KMS-11 (cell line): Measurements from ENCODE around the gene CLDN14.

Source experiments
- H2AFZ ChIP-seq: fragments of 200-600 bp; sonication (generic); 2 replicates; pipeline ENCODE4 v1.6.1; 2016; ENCODE audit warnings: antibody characterized with exemption, mixed run types, low read depth
- H3K27ac ChIP-seq: fragments of 200-600 bp; sonication (generic); 2 replicates; pipeline ENCODE4 v1.6.1; 2016; ENCODE audit warnings: mild to moderate bottlenecking, mixed run types
- H3K27me3 ChIP-seq: fragments of 200-600 bp; sonication (generic); 2 replicates; pipeline ENCODE4 v1.6.1; 2017; ENCODE audit warnings: mild to moderate bottlenecking, low read depth, mixed run types, moderate library complexity; ENCODE audit not compliant: insufficient read depth
- H3K36me3 ChIP-seq: fragments of 200-600 bp; sonication (generic); 2 replicates; pipeline ENCODE4 v1.6.1; 2017; ENCODE audit warnings: mild to moderate bottlenecking, mixed run types; ENCODE audit not compliant: insufficient read depth
- H3K4me1 ChIP-seq: fragments of 200-600 bp; sonication (generic); 2 replicates; pipeline ENCODE4 v1.6.1; 2016; ENCODE audit warnings: mild to moderate bottlenecking, low read depth, mixed run types; ENCODE audit not compliant: poor library complexity, severe bottlenecking
- H3K4me2 ChIP-seq: fragments of 200-600 bp; sonication (generic); 2 replicates; pipeline ENCODE4 v1.7.0; 2016; ENCODE audit warnings: mild to moderate bottlenecking, mixed run types
- H3K4me3 ChIP-seq: fragments of 200-600 bp; sonication (generic); IDR thresholded peaks from 2 replicates; pipeline ENCODE4 v1.6.1; 2017; ENCODE audit warnings: low read depth, low read length, mixed read lengths; ENCODE audit not compliant: insufficient read depth
- H3K79me2 ChIP-seq: fragments of 200-600 bp; sonication (generic); 2 replicates; pipeline ENCODE4 v1.6.1; 2016; ENCODE audit warnings: low read depth, mixed run types; ENCODE audit not compliant: insufficient read depth
- H3K9ac ChIP-seq: fragments of 200-600 bp; sonication (generic); 2 replicates; pipeline ENCODE4 v1.6.1; 2016; ENCODE audit warnings: mild to moderate bottlenecking, mixed run types
- H4K20me1 ChIP-seq: fragments of 200-600 bp; sonication (generic); 2 replicates; pipeline ENCODE4 v1.6.1; 2016; ENCODE audit warnings: mild to moderate bottlenecking, mixed run types; ENCODE audit not compliant: insufficient read depth
- CTCF ChIP-seq: fragments of 200-600 bp; sonication (generic); conservative IDR thresholded peaks from 2 replicates; pipeline ENCODE4 v1.6.1; 2017; ENCODE audit warnings: low read depth, mild to moderate bottlenecking, antibody characterized with exemption, low read length, moderate library complexity, mixed read lengths

The CLDN14 gene

DNA sequence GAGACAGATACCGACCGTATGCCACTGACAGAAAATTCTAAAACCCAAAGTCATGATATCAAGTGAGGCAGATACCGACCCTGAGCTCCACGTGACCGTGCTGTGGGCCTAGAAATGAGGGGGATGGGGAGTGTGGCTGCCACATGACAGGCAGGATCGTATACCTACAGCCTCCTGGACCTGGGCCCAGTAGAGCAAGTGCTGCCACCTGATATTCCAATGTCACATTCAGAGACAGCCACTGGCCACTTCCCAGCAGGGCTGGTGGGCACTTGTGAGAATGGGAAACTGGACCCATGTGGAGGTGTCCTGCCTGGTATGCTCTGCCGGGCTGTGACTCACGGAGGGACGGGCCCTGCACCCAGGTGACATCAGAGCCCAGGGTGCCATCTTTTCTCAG lies 44.6 kb upstream of the CLDN14 start:
- Histone ChIP-seq H3K9ac (no peak overlapping the region), H3K27ac (no peak overlapping the region), H3K27me3 (no peaks in the 10 kb centered on the region), H3K4me1 (no peaks in the 10 kb centered on the region), H3K36me3 (no peaks in the 10 kb centered on the region), H4K20me1 (no peaks in the 10 kb centered on the region), H3K79me2 (no peaks in the 10 kb centered on the region), H3K4me2 (no peak overlapping the region), H2AFZ (no peak overlapping the region), H3K4me3 (no peak overlapping the region)
- no peak for TF ChIP-seq CTCF

- Histone ChIP-seq H4K20me1 (no peaks in the 10 kb centered on the region), H3K36me3 (no peaks in the 10 kb centered on the region), H3K4me1 (no peaks in the 10 kb centered on the region), H3K4me2 (no peak overlapping the region), H3K79me2 (no peaks in the 10 kb centered on the region), H3K27me3 (no peaks in the 10 kb centered on the region), H2AFZ (no peak overlapping the region), H3K4me3 (no peak overlapping the region), H3K9ac (no peak overlapping the region), H3K27ac (no peak overlapping the region)
- TF ChIP-seq CTCF = no peak
These were observed 42.4 kb upstream of the CLDN14 start for GRCh38 chr21:36522219-36522808.

DNA sequence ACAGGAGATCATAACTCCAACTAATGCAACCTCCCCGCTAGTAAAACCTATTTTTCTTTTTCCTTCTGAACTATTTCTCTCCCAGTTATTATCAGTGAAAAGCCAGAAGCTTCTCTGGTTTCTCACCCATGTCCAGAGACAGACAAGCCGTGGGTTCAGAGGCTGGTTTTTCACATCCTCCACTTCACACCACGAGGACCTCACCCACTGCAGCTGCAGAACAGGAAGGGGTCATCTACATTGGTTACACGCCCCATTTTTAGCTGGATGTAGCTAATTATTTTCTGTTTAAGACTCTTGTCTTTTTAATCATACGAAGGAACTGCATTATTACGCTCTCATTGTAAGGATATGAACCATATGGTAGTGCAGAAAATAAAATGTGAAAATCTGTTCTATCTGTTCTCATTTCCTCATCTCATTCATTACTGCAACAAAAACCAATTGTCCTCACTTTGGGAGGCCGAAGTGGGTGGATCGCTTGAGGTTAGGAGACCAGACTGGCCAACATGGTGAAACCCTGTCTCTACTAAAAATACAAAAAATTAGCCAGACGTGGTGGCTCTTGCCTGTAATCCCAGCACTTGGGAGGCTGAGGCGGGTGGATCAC lies 39.1 kb upstream of the CLDN14 start:
- no peak overlapping the region for H3K27ac ChIP-seq
- no peaks in the 10 kb centered on the region for H3K27me3 ChIP-seq
- H3K36me3 ChIP-seq = no peaks in the 10 kb centered on the region
- H4K20me1 ChIP-seq = no peaks in the 10 kb centered on the region
- TF ChIP-seq CTCF = no peak
- no peak overlapping the region for H3K4me3 ChIP-seq
- no peak overlapping the region for H2AFZ ChIP-seq
- H3K9ac ChIP-seq = no peak overlapping the region
- no peak overlapping the region for H3K4me2 ChIP-seq
- H3K79me2 ChIP-seq = no peaks in the 10 kb centered on the region
- no peaks in the 10 kb centered on the region for H3K4me1 ChIP-seq

- Histone ChIP-seq H3K79me2 (no peaks in the 10 kb centered on the region), H2AFZ (no peak overlapping the region), H4K20me1 (no peaks in the 10 kb centered on the region), H3K9ac (no peak overlapping the region), H3K27ac (no peak overlapping the region), H3K36me3 (no peaks in the 10 kb centered on the region), H3K27me3 (no peaks in the 10 kb centered on the region), H3K4me2 (no peak overlapping the region), H3K4me1 (no peaks in the 10 kb centered on the region), H3K4me3 (no peak overlapping the region)
- TF ChIP-seq CTCF = no peak
These were observed 37.6 kb upstream of the CLDN14 start for GRCh38 chr21:36517366-36518075.
